GM19043 (cell line): Measurements from ENCODE around the gene RALGAPA2.

Experiments
- ATAC-seq: cut with Tn5 transposase; IDR thresholded peaks from one replicate; pipeline ENCODE4 v1.9.1; 2021; ENCODE audit warnings: low read depth; ENCODE audit not compliant: unreplicated experiment

The RALGAPA2 gene

GRCh38 chr20:20637998-20638725 is 74.3 kb downstream of the RALGAPA2 start:
- ATAC-seq = no peak

GRCh38 chr20:20635006-20635405 is 77.4 kb downstream of the RALGAPA2 start:
- no peak for ATAC-seq

DNA sequence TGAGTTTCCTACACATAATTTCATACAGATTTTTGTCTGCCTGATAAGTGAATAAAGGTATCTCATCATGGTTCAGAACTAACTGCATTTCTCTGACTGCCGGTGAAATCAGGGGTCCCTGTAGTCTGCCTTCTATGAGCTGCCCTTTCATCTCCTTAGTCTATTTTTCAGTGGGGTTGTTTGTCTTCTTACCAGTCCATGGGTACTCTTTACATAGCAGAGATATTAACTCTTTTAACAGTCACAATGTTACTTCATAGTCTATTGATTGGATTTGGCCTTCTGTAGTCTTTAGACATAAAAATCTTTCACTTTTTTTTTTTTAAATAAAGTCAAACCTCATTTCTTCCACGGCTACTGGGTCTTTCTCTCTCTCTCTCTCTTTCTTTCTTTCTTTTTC is 79.8 kb downstream of the RALGAPA2 start:
- ATAC-seq = no peak

GRCh38 chr20:20630551-20630950 is 81.9 kb downstream of the RALGAPA2 start:
- ATAC-seq = no peak

DNA sequence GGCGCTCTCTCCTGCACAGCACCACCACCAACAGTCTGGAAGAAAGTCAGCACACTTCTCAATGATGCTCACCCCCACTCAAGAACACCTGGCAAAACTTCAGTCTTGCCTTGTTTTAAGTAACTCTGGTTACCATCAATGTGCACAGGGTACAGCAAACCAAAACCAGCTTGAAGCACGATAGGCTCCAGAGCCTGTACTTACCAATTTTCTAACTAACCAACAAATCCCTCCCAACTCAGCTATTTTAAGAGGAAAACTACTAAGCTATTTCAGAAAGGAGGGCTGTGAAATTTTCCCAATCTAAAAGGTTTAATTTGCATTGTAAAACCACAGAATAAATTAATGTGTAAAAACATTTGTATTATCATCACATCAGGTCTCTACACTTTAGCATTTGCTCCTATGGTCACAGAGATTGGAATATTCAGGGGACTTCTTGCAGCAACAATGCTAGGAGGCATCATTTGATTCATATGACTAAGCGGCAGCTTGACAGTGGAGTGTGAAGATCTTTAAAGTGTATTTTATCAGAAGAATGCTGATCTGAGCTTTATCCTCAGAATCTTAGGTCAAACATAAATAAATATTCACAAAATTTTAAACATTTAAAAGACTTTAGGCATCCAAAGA is 82.8 kb downstream of the RALGAPA2 start:
- no peak for ATAC-seq

DNA sequence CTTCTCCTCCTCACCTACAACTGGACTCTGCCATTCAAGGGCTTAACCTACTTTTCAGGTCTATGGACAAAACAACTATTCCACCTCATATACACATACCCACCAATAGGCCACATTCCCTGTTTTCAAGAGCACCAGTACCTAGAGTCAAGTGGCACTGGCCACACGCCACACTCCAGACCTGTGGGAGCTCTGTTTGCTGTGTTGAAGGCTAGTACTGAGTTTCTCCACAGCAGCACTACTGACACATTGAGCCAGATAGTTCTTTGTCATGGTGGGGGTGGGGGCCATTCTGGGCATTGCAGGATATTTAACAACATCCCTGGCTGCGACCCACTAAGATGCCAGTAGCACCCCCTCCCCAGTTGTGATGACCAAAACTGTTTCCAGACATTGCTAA is 84.1 kb downstream of the RALGAPA2 start:
- no peak for ATAC-seq

- no peak for ATAC-seq
Observed at GRCh38 chr20:20627471-20627870, 85.0 kb downstream of the RALGAPA2 start.

DNA sequence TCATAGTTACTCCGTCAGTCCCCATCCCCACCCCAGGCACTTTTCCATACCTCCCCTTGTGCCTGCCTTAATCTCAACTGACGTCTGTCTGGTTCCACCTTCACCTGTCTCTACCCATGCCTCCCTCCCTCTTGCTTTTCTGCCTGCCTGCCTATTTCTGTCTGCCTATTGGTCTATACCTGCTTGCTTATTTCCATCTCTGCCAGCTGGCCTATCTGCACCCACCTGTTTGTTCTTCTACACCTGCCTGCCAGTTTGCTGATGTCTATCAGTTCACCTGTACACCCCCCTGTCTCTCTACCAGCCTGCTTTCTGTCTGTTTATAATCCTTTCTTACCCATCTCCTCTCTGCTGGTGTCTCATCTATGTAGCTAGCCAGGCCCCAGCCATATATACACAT is 87.5 kb downstream of the RALGAPA2 start:
- ATAC-seq = no peak

DNA sequence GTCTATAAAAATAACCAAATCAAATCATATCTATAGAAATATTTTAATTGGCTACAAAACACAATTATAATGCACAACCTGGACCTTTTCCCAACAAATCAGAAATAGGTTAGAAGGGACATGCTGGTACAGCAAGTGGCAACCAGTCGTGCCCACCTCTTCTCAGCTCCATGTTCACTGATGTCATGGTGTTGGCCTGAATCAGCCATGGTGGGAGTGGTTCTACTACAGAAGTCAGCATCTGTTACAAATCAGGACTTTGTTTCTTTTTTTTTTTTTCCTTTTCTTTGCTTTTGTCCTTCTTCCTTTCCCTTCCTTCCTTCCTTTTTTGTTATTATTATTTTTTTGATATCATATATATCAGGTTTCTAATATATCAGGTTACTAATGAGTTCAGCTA is 91.2 kb downstream of the RALGAPA2 start:
- ATAC-seq = no peak

DNA sequence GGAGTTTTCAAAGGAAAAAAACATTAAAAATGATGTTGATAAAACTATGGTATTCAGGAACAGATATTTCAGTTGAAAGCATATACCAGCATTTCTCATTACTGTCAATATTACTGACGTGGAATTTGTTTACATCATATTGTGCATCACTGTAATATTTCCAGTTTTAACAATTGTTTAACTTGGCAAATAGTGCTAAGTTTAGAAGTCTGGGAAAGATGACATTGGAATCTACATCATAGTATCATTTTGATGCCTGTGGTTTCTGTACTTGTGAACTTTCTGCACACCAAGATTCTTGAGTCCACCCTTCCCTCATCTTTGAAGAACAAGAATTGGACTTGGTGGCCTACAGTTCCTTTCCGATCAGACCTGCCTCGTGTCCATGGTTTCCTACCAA is 98.1 kb downstream of the RALGAPA2 start:
- ATAC-seq = no peak

GRCh38 chr20:20612251-20612650 is 100.2 kb downstream of the RALGAPA2 start:
- ATAC-seq = no peak

GRCh38 chr20:20611167-20611566 is 101.3 kb downstream of the RALGAPA2 start:
- no peak for ATAC-seq

DNA sequence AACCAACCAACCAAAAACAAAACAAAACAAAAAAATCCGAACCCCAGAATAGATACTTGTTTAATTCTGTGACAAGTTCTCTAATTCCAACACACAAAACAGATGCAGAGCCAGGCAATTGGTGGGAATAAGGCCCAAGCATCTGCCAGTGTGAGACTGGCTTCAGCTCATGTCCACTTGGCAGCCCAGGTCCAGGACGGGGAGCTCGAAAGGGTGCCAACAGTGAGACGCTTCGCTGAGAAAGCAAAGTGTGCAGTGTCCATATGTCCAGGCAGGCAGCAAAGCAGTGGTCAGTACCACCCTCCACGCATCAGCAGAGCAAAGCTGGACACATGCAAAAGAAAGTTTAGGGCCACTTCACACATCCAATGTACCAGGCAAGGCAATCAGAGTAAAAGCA is 102.9 kb downstream of the RALGAPA2 start:
- ATAC-seq = no peak

DNA sequence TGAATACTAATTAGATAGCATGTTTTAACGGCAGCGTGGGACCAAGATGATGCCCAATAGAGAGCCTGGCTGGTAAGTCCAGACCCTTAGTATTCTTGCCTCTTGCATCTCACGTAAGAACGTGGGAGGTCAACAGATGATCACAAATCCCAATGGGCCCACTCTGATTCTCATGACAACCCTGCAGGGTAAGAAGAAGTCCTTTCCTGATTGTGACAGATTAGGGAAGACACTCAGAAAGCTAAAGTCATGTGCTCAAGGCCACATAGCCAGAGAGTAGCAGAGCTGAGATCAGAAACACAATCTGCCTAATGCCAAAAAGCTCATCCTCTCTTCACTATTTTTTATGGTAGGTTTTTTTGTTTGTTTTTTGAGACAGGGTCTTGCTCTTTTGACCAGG is 103.8 kb downstream of the RALGAPA2 start:
- ATAC-seq = no peak

DNA sequence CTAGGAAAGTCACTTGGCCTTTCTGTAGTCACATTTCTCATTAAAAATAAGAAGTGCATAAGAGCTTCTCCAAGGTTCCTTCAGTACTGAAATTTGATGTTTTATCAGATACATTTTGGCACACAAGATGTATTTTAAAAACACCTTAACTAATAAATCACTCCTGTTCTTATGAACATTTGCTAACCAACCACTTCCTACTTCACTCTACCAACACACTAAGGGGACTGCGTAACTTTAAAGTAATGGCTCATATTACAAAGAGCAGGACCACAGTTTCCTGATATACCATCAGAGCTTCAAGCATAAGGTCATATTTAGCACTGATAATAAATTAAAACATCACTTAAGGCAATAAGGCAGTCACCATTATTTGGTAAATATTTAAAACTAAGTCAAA is 104.4 kb downstream of the RALGAPA2 start:
- no peak for ATAC-seq

GRCh38 chr20:20606881-20607280 is 105.6 kb downstream of the RALGAPA2 start:
- no peak for ATAC-seq

DNA sequence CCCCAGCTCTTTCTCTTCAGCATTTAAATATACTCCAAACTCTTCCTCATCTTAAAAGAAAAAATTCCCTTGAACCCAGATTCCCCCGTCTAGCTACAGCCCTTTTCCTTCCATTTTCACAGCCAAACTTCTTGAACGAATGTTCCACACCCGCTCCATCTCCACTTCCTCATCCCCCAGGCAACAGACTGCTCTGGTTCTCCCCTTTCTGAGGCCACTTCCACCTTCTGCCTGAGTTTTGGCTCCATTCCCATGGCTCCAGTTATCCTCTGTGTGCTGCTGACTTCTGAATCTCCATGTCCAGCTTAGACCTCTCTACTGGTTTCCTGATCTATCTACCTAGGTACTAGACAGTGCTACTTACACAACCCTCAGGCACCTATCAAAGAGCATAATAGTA is 106.4 kb downstream of the RALGAPA2 start:
- no peak for ATAC-seq

DNA sequence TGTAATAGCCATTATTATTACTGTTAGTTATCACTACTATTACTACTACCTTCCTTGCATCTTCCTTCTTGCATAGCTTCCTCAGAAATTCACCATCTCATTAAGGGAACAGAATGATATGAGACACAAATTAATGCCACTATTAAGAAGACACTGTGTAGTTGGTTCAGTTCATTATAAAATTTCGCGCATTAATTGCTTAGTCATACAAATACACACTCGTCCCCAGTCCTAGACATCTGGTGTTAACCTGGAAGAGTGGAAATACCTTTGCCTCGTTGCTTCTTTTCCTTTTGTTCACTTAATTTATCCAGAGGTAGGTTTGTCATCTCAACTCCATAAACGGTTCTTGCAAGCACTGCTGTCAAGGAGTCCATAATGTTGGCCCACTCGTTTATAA is 107.5 kb downstream of the RALGAPA2 start:
- ATAC-seq = no peak

DNA sequence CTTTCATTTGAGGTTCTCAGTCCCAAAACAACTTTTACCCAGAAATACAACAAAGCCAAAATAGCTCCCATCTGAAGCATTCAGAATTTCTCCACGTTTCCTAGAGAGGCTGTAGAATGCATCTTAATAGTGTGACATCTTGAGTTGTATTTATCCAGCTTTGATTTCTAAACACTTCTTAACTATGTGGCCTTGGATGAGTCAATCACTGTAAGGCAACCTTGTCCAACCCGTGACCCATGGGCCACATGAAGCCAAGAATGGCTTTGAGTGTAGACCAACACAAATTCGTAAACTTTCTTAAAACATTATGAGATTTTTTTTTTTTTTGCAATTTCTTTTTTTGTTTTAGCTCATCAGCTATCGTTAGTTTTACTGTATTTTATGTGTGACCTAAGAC is 108.1 kb downstream of the RALGAPA2 start:
- no peak for ATAC-seq

- peak; percentile 100 for ATAC-seq
Observed at GRCh38 chr20:20603339-20603990, 109.0 kb downstream of the RALGAPA2 start.

GRCh38 chr20:20597966-20598365 is 114.5 kb downstream of the RALGAPA2 start:
- no peak for ATAC-seq

DNA sequence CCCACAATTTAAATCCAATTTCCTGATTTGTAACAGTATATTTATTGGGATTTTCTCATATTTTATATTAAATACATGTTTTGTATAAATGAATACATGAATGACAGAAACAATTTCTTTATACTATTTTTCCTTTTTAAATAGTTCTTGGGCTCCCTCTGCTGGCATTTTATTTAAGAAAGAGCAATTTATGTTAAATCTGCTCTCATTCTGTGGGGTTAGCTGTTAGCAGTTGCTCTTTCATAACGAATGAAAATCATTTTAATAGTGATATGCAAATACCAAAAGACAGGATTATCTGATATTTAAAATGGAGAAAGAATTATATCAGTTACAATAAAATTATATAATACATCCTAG is 118.3 kb downstream of the RALGAPA2 start:
- ATAC-seq = no peak
